ENCODE results near the gene HSFX4. TPM values are rescaled to one million over a fixed set of nuclear protein-coding genes. Genes with fewer than 3 reads are reported as not detected.
A peak's percentile ranks its signal among the peaks of the same experiment; 100 is the strongest.
"Not testable (repeated sequence)": the region's sequence is repeated elsewhere in the genome, so short reads cannot be mapped to it uniquely, and the experiment has no call there.

Gene HSFX4, protein sequence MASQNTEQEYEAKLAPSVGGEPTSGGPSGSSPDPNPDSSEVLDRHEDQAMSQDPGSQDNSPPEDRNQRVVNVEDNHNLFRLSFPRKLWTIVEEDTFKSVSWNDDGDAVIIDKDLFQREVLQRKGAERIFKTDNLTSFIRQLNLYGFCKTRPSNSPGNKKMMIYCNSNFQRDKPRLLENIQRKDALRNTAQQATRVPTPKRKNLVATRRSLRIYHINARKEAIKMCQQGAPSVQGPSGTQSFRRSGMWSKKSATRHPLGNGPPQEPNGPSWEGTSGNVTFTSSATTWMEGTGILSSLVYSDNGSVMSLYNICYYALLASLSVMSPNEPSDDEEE
- not detected in 2 replicates for polyA plus RNA-seq (2011; rRNA removed)
- not detected in 2 replicates for polyA minus RNA-seq (2011; rRNA and poly(A)+ RNA removed)

DNA sequence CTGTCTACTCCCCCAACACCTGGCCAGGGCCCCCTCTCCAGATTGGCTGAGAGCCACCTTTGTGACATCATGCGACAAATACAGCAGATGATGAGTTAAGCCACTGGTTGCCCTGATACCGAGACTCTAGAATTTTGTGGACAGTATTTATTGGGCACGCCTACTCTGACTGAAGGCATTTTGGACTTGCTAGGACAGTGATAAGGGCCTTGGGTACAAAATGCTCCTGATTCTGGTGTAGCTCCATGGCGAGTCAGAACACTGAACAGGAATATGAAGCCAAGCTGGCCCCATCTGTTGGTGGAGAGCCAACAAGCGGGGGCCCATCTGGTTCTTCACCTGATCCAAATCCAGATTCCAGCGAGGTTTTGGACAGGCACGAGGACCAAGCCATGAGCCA, at the start of gene HSFX4:
Gene HSFX4 (plus strand): TSS at position 174 of the 400 bp plus-strand sequence. CDS start 72 bp downstream, at position 246.
- H3K36me3 ChIP-seq (ENCODE audit: control insufficient read depth, insufficient read depth, low read length); DNase-seq (ENCODE audit: low read depth); CTCF ChIA-PET; POLR2A ChIA-PET; H3K27me3 ChIP-seq (ENCODE audit: control insufficient read depth, insufficient read depth, low read length); H3K4me3 ChIP-seq (ENCODE audit: low read depth, low read length): not testable (repeated sequence)

DNA sequence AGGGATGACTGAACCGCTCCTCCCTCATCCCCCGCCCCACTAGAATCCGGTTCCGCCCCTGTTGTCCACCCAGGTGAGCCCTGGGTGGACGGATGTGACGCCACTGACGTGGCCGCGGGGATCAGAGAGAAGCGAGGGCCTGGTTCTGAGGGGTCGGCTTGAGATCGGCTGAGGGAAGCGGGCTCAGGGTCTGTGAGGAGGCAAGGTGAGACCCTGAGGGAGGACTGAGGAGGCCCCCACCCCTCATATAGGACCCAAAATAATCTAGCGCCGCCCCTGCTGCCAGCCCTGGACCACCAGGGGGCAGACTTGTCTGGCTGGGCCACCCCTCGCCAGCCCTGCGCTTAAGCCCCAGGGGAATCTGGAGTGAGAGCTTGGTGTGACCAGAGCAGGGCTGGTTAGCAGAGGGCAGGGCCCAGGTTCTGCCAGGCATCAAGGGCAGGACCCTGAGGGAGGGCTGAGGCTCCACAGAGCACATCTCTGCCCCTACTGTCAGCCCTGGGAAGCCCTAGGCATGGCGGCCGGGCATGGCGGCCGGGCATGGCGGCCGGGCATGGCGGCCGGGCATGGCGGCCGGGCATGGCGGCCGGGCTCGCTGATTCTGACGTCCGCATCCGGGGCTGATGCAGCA, 48.2 kb upstream of the HSFX4 start, which contains the start of gene MAGEA8:
Gene MAGEA8 (plus strand): TSS at position 103 of the 631 bp plus-strand sequence. CDS start 3,090 bp downstream, outside the sequence.
- CTCF ChIA-PET = no interaction called here

DNA sequence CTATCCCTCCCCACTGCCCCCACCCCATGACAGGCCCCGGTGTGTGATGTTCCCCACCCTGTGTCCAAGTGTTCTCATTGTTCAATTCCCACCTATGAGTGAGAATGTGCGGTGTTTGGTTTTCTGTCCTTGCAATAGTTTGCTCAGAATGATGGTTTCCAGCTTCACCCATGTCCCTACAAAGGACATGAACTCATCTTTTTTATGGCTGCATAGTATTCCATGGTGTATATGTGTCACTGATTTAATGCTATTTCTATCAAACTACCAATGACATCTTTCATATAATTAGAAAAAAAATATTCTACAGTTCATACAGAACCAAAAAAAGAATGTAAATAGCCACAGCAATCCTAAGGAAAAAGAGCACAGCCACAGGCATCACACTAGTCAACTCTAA, 38.5 kb upstream of the HSFX4 start:
- H3K4me3 ChIP-seq (ENCODE audit: low read depth, low read length); POLR2A ChIA-PET; DNase-seq (ENCODE audit: low read depth); H3K36me3 ChIP-seq (ENCODE audit: control insufficient read depth, insufficient read depth, low read length); CTCF ChIA-PET; H3K27me3 ChIP-seq (ENCODE audit: control insufficient read depth, insufficient read depth, low read length): not testable (repeated sequence)

More for the DNA sequence above, 48.2 kb upstream of the HSFX4 start, which contains the start of gene MAGEA8:
- Histone ChIP-seq H3K4me3 (ENCODE audit: low read depth, low read length) (no peak within 1 kb of the TSS), H3K27me3 (ENCODE audit: control insufficient read depth, insufficient read depth, low read length) (no peaks in the 10 kb centered on the region), H3K36me3 (ENCODE audit: control insufficient read depth, insufficient read depth, low read length) (no peaks in the 10 kb centered on the region)
- TF ChIP-seq, protein P1, sequence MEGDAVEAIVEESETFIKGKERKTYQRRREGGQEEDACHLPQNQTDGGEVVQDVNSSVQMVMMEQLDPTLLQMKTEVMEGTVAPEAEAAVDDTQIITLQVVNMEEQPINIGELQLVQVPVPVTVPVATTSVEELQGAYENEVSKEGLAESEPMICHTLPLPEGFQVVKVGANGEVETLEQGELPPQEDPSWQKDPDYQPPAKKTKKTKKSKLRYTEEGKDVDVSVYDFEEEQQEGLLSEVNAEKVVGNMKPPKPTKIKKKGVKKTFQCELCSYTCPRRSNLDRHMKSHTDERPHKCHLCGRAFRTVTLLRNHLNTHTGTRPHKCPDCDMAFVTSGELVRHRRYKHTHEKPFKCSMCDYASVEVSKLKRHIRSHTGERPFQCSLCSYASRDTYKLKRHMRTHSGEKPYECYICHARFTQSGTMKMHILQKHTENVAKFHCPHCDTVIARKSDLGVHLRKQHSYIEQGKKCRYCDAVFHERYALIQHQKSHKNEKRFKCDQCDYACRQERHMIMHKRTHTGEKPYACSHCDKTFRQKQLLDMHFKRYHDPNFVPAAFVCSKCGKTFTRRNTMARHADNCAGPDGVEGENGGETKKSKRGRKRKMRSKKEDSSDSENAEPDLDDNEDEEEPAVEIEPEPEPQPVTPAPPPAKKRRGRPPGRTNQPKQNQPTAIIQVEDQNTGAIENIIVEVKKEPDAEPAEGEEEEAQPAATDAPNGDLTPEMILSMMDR (IDR thresholded peaks at IDR 0.05; ENCODE audit: insufficient read depth, low read depth, low read length) = no peak
- DNase-seq (ENCODE audit: low read depth) = no peak
- POLR2A ChIA-PET = no interaction called here

DNA sequence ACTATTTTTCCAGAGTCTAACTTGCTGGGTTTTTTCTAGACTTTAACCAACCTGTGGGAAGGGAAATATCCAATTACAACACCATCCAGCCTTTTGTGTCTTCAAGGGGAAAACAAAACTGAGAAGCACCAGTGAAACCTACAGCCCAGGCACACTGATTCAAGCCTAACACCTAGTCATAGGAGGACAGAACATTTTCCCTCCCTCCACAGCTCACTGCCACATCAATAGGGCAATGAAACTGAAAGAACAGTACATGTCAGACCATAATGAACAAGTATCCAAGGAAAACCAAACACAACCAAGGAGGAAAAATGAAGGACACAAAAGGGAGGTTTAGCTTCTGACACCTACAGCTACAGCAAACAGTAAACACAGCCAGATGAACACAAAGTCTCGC, 30.8 kb upstream of the HSFX4 start:
- CTCF ChIA-PET = no interaction called here
- Histone ChIP-seq H3K27me3 (ENCODE audit: control insufficient read depth, insufficient read depth, low read length) (no peaks in the 10 kb centered on the region), H3K36me3 (ENCODE audit: control insufficient read depth, insufficient read depth, low read length) (no peaks in the 10 kb centered on the region), H3K4me3 (ENCODE audit: low read depth, low read length) (no peak overlapping the region)
- DNase-seq (ENCODE audit: low read depth) = no peak
- TF ChIP-seq, protein P1 (IDR thresholded peaks at IDR 0.05; ENCODE audit: insufficient read depth, low read depth, low read length) = no peak
- POLR2A ChIA-PET = no interaction called here

DNA sequence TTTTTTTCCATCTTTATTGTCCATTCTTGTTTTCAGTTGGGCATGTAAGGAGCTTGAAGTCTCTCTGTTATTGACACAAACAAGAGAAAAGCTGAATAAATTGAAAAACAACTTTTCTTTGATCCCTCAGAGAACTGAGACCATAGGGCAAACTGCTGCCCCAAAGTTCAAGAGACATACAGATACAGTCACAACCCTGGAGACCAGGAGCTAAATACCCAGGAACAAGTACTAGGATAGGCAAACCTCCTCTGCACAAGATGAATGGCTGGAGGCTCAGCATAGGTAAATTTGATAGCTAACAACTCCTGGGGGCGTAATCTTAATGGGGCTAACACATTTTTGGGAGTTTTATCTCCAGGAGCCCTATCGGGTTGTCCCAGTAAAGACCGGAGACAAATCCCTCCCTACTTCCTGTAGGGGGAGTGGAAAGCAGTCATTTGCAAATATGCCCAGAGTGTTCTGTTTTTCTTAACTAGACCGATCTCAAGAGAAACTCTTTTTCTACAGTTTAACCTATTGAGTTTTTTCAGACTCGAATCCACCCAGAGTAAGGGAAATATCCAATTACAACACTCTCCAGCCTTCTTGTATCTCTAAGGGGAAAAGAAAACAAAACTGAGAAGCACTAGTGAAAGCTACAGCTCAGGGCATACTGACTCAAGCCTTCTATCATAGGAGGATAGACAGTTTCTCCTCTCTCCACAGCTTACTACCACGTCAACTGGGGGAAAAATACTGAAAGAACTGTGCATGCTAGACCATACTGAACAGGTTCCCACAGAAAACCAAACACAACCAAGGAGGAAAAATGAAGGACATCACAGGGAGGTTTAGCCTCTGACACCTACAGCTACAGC, 25.3 kb upstream of the HSFX4 start:
- H3K27me3 ChIP-seq (ENCODE audit: control insufficient read depth, insufficient read depth, low read length) = no peaks in the 10 kb centered on the region
- ChIA-PET CTCF (no interaction called here), POLR2A (no interaction called here)
- TF ChIP-seq, protein P1 (IDR thresholded peaks at IDR 0.05; ENCODE audit: insufficient read depth, low read depth, low read length) = peak; percentile 34; the same call in 1 of the 2 replicates
- no peak for DNase-seq (ENCODE audit: low read depth)
- no peaks in the 10 kb centered on the region for H3K36me3 ChIP-seq (ENCODE audit: control insufficient read depth, insufficient read depth, low read length)
- no peak overlapping the region for H3K4me3 ChIP-seq (ENCODE audit: low read depth, low read length)

DNA sequence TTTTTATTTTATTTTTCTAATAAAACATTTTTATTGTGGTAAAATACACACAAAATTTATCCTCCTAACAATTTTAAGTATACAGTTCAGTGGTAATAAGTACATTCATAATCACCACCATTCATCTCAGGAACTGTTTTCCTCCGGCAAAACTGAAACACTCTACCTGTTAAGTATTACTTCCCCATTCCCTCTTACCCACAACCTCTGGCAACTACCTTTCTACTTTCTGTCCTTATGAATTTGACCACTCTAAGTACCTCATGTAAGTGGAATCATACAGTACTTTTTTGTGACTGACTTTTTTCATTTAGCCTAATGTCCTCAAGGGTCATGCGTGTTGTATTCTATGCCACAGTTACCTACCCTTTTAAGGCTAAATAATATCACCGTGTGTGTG, 21.1 kb upstream of the HSFX4 start:
- TF ChIP-seq, protein P1 (IDR thresholded peaks at IDR 0.05; ENCODE audit: insufficient read depth, low read depth, low read length) = no peak
- no peaks in the 10 kb centered on the region for H3K27me3 ChIP-seq (ENCODE audit: control insufficient read depth, insufficient read depth, low read length)
- ChIA-PET POLR2A (no interaction called here), CTCF (no interaction called here)
- no peak overlapping the region for H3K4me3 ChIP-seq (ENCODE audit: low read depth, low read length)
- no peaks in the 10 kb centered on the region for H3K36me3 ChIP-seq (ENCODE audit: control insufficient read depth, insufficient read depth, low read length)
- no peak for DNase-seq (ENCODE audit: low read depth)
